PC-3 (cell line): ENCODE measurements around the gene SLC1A6.

Source experiments
- CTCF ChIP-seq: fragments of 300-600 bp; sonication (generic); conservative IDR thresholded peaks from 2 replicates; pipeline ENCODE4 v1.5.1; 2017; ENCODE audit warnings: antibody characterized with exemption, low read depth, mild to moderate bottlenecking, low read length
- EZH2 ChIP-seq: fragments of 300-600 bp; sonication (generic); IDR thresholded peaks from one replicate; pipeline ENCODE4 v1.6.1; 2017; ENCODE audit warnings: antibody characterized with exemption, mild to moderate bottlenecking, low read length; ENCODE audit not compliant: unreplicated experiment

GRCh38 chr19:14977128-14977527, 2.5 kb downstream of the SLC1A6 start:
- TF ChIP-seq CTCF (no peak), EZH2 (no peak)
